PFSK-1 (cell line): Measurements from ENCODE around the gene PMPCA.

Experiments used
- FOXP2 ChIP-seq: optimal IDR thresholded peaks from 2 replicates; pipeline ENCODE3; 2011; ENCODE audit warnings: borderline replicate concordance, control low read depth, inconsistent platforms; ENCODE audit not compliant: insufficient read depth; ENCODE audit errors: extremely low read length, extremely low read depth
- POLR2AphosphoS5 ChIP-seq: IDR thresholded peaks from 2 replicates; pipeline ENCODE4 v1.6.1; 2012; ENCODE audit warnings: low read depth, mild to moderate bottlenecking, control low read depth, low read length, moderate library complexity
- REST ChIP-seq, 2 experiments: IDR thresholded peaks; 2 replicates each; pipeline versions ENCODE4 v1.6.1 to v1.8.0; 2011 to 2012; ENCODE audit warnings: low read depth in 2 of 2, low read length in 2 of 2, control low read depth in 1 of 2, inconsistent platforms in 1 of 2, mild to moderate bottlenecking in 1 of 2, moderate library complexity in 1 of 2; ENCODE audit not compliant: insufficient read depth in 1 of 2
- SIN3A ChIP-seq: IDR thresholded peaks from 2 replicates; pipeline ENCODE4 v1.6.1; 2012; ENCODE audit warnings: mild to moderate bottlenecking, low read length, moderate library complexity, borderline replicate concordance; ENCODE audit not compliant: insufficient read depth
- TAF1 ChIP-seq: IDR thresholded peaks from 2 replicates; pipeline ENCODE4 v1.6.1; 2012; ENCODE audit warnings: low read length, control low read depth, borderline replicate concordance; ENCODE audit not compliant: insufficient read depth

Gene PMPCA

DNA sequence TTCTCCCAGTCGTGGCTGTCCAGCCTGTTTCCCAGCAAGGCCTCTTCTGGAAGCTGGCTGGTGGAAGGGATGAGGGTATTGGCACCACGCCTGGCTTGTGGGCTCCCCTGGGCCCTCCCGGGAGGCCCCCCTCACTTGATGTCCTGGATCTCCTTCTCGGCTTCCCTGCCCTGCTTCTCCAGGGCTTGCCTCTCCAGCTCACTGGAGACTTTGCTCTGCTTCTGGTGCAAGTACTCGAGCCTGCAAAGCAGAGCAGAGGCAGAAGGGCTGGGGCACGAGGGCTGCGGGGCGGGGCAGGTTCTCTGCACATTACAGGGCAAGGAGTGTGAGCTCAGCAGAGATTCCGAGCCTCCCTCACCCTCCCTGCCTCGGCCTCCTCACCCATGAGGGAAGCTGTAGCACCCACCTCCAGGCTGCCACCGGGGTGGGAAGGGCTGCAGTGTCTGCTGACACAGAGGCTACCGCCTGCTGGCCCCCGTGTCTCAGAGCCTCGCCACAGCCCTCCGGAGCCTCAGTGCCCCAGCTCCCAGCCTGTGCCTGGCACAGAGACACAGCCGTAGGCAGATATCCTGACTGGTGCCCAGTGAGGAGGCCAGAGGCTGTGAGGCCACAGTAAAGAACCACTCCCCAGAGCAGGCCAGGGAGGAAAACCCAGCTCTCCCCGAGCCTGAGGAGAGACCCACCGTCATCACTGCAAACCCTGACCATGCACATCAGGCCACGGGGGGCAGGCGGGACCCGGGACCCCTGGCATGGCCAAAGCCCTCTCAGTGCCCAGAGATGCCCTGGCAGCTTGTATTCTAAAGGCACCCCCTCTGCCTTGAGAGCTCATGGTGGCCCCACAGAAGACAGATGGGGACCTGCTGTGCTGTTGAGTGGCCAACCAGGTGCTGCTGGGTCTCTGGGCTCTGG, 17.7 kb upstream of the PMPCA start:
- no peak for TF ChIP-seq POLR2AphosphoS5
- TF ChIP-seq FOXP2: no peak
- TF ChIP-seq TAF1: no peak

DNA sequence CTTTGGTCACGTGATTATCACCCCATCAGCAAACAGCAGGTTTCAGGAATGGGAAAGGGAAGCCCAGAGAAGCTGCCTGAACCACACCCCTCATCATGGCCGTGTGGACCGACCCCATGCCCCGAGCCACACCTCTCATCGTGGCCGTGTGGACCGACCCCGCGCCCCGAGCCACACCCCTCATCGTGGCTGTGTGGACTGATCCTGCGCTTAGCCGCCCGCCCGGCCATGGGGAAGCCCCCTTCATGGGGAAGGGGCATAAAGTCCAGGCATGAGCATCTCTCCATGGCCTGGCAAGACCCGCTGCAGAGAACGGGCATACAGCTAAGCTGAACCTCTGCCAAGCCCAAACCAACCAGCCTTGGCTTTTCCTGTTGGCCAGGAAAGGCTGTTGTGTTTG, 16.9 kb upstream of the PMPCA start:
- TF ChIP-seq REST (IDR thresholded peaks at IDR 0.05; ENCODE audit: insufficient read depth in 1 of 2, low read depth in 2 of 2, low read length in 2 of 2) (no peak), POLR2AphosphoS5 (no peak), SIN3A (no peak), FOXP2 (no peak), TAF1 (no peak)

GRCh38 chr9:136394312-136395019, 16.0 kb upstream of the PMPCA start:
- TF ChIP-seq SIN3A (no peak), REST (IDR thresholded peaks at IDR 0.05; ENCODE audit: insufficient read depth in 1 of 2, low read depth in 2 of 2, low read length in 2 of 2) (no peak), TAF1 (no peak), FOXP2 (no peak), POLR2AphosphoS5 (no peak)

DNA sequence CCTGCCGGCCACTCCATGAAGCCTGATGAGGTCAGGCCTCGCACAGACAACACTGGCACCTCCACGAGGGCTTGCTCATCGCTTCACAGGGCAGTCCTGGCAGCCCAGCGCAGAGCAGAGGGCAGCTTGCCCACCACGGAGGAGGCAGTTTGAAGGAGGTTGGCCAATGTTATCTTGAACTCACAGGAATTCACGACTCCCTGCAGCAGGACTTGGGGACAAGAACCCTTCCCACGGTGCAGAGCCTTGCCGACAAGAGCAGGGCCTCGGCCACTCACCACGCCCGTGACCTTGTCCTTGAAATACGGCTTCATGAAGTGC, 15.5 kb upstream of the PMPCA start:
- TF ChIP-seq TAF1: no peak
- TF ChIP-seq SIN3A: no peak
- no peak for TF ChIP-seq REST (IDR thresholded peaks at IDR 0.05; ENCODE audit: insufficient read depth in 1 of 2, low read depth in 2 of 2, low read length in 2 of 2)
- no peak for TF ChIP-seq POLR2AphosphoS5

DNA sequence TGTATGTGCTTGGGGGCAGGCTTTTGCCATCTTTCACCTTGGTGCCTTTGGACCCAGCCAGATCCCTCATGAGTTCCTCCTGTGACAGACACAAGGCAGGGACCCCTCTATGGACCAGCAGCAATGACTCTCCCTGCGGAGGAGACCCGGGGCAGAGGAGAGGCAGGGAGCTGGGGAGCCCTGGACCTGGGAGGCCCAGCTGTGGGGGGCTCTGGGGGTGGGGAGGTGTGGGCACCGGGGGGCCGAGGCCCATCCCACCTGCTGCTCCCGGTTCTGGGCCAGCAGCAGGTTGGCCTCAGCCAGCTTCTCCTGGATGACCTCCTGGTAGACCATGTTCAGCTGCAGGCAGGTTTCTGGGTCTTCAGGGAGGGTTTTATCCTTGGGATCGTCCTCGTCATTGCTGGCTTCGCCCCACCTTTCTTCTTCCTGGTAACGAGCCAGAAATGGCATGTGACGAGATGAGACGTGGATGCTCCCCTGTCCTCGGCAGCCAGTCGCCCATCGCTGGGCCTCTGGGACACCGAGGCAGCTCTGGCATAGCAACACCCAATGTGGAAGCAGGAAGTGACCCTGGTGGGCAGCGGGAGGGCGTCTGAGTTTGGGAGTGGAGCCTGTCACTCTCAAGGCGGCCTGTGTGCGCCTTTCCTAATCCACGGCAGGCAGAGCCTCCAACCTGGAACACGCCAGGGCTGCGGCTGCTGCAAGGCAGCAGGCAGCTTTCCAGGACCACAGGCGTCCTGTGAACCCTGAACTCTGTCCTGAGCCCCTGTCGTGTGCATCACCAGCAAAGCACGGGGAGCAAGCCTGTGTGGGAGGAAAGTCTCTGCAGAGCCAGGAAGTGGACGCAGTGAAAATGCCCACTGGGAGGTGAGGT, 14.9 kb upstream of the PMPCA start:
- TF ChIP-seq SIN3A (no peak), REST (IDR thresholded peaks at IDR 0.05; ENCODE audit: insufficient read depth in 1 of 2, low read depth in 2 of 2, low read length in 2 of 2) (no peak), FOXP2 (no peak), TAF1 (no peak), POLR2AphosphoS5 (no peak)
